ENCODE measurements around the gene DDX23. TPM values are rescaled to one million over a fixed set of nuclear protein-coding genes. Genes with fewer than 3 reads are reported as not detected.

Gene DDX23
- polyA plus RNA-seq, 1 of the 3 experiments (the other 2 are of a cell fraction) = 50.4 TPM

DNA sequence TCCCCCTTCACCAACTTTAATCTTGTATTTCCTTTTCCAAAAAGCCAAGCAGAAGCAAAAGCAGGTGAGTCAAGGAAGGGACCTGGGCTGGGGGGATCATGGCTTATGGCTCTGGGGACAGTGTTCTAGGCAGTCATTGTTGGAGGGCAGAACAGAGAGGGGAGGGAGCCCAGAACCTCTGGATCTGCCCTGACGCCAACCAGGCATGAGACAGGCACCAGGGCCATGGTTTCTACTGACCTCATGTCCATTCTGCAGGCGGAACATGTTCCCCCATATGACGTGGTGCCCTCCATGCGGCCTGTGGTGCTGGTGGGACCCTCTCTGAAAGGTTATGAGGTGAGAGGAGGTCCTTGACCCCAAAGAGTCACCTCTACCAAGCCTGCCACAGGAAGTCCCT is 27.1 kb downstream of the DDX23 start:
- Histone ChIP-seq H3K4me2 (no peak overlapping the region), H3K79me2 (ENCODE audit: insufficient read depth) (peaks cover 2% of the 10 kb centered on the region; the same call in 1 of the 2 replicates), H4K20me1 (ENCODE audit: insufficient read depth) (peaks cover 11% of the 10 kb centered on the region; the same call in 1 of the 2 replicates), H3K27me3 (ENCODE audit: insufficient read depth) (no peaks in the 10 kb centered on the region), H3K4me3 (ENCODE audit: low read depth in 2 of 2, low read length in 1 of 2) (no peak overlapping the region), H3F3A (replicated peaks; ENCODE audit: insufficient read depth) (no peaks in the 10 kb centered on the region), H2AFZ (ENCODE audit: low read depth) (no peak overlapping the region), H3K27ac (ENCODE audit: low read depth in 2 of 2, low read length in 1 of 2) (no peak overlapping the region), H3K4me1 (ENCODE audit: control insufficient read depth in 1 of 2, insufficient read depth in 2 of 2, low read depth in 1 of 2, low read length in 1 of 2) (peaks cover 0 to 6% of the 10 kb centered on the region in 2 experiments; a peak in 1 of 4 replicates), H3K9me3 (no peaks in the 10 kb centered on the region), H3K9me2 (no peaks in the 10 kb centered on the region), H3K36me3 (replicated peaks in 1 of 2; ENCODE audit: control insufficient read depth in 1 of 2, insufficient read depth in 2 of 2, low read length in 1 of 2) (peaks cover 3 to 70% of the 10 kb centered on the region in 2 experiments), H3K9ac (no peak overlapping the region)
- CTCF ChIA-PET = no interaction called here
- POLR2A ChIA-PET = no interaction called here
- DNase-seq = no peak
- 80% methylated on average over 1 of the region's 4 CpGs for WGBS (ENCODE audit: low lambda C conversion rate)
- TF ChIP-seq SMC3 (IDR thresholded peaks at IDR 0.05; ENCODE audit: low read depth, low read length) = no peak
- no peak for TF ChIP-seq IRF3 (IDR thresholded peaks at IDR 0.05; ENCODE audit: low read depth, low read length)

GRCh38 chr12:48824112-48824511 is 27.9 kb downstream of the DDX23 start:
- Histone ChIP-seq H2AFZ (ENCODE audit: low read depth) (no peak overlapping the region), H3K4me2 (no peak overlapping the region), H3K79me2 (ENCODE audit: insufficient read depth) (peaks cover 10% of the 10 kb centered on the region; the same call in 1 of the 2 replicates), H3K4me3 (ENCODE audit: low read depth in 2 of 2, low read length in 1 of 2) (no peak overlapping the region), H3F3A (replicated peaks; ENCODE audit: insufficient read depth) (no peaks in the 10 kb centered on the region), H3K9ac (no peak overlapping the region), H3K4me1 (ENCODE audit: control insufficient read depth in 1 of 2, insufficient read depth in 2 of 2, low read depth in 1 of 2, low read length in 1 of 2) (peaks cover 5 to 14% of the 10 kb centered on the region in 2 experiments; a peak in 3 of 4 replicates), H3K27me3 (ENCODE audit: insufficient read depth) (no peaks in the 10 kb centered on the region), H4K20me1 (ENCODE audit: insufficient read depth) (peaks cover 11% of the 10 kb centered on the region; the same call in 1 of the 2 replicates), H3K9me2 (no peaks in the 10 kb centered on the region), H3K9me3 (no peaks in the 10 kb centered on the region), H3K27ac (ENCODE audit: low read depth in 2 of 2, low read length in 1 of 2) (no peak overlapping the region), H3K36me3 (replicated peaks in 1 of 2; ENCODE audit: control insufficient read depth in 1 of 2, insufficient read depth in 2 of 2, low read length in 1 of 2) (peaks cover 3 to 64% of the 10 kb centered on the region in 2 experiments)
- POLR2A ChIA-PET = no interaction called here
- CTCF ChIA-PET = interaction anchor here (1.5 to 2.2 kb wide), 4 partner anchors 9 to 173 kb away, joined by 3 to 9 read pairs (median 6); no protein-coding TSS in a partner anchor
- TF ChIP-seq ELF1 (IDR thresholded peaks at IDR 0.05) = no peak
- TF ChIP-seq RXRA (IDR thresholded peaks at IDR 0.05; ENCODE audit: borderline replicate concordance, low read depth) = no peak
- TF ChIP-seq NRF1 (IDR thresholded peaks at IDR 0.05; ENCODE audit: low read depth, low read length) = no peak
- TF ChIP-seq, protein P1, sequence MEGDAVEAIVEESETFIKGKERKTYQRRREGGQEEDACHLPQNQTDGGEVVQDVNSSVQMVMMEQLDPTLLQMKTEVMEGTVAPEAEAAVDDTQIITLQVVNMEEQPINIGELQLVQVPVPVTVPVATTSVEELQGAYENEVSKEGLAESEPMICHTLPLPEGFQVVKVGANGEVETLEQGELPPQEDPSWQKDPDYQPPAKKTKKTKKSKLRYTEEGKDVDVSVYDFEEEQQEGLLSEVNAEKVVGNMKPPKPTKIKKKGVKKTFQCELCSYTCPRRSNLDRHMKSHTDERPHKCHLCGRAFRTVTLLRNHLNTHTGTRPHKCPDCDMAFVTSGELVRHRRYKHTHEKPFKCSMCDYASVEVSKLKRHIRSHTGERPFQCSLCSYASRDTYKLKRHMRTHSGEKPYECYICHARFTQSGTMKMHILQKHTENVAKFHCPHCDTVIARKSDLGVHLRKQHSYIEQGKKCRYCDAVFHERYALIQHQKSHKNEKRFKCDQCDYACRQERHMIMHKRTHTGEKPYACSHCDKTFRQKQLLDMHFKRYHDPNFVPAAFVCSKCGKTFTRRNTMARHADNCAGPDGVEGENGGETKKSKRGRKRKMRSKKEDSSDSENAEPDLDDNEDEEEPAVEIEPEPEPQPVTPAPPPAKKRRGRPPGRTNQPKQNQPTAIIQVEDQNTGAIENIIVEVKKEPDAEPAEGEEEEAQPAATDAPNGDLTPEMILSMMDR (IDR thresholded peaks at IDR 0.05) = no peak
- no peak for TF ChIP-seq TAF1 (IDR thresholded peaks at IDR 0.05; ENCODE audit: borderline replicate concordance, low read depth, low read length)
- no peak for TF ChIP-seq NFIC (IDR thresholded peaks at IDR 0.05; ENCODE audit: borderline replicate concordance)
- no peak for TF ChIP-seq RAD21 (IDR thresholded peaks at IDR 0.05; ENCODE audit: low read length)
- no peak for TF ChIP-seq FOXJ3 (CRISPR knock-in tag; IDR thresholded peaks at IDR 0.05)
- TF ChIP-seq ZBTB33 (IDR thresholded peaks at IDR 0.05; ENCODE audit: borderline replicate concordance, low read depth) = no peak
- no peak for TF ChIP-seq MEF2A (IDR thresholded peaks at IDR 0.05; ENCODE audit: borderline replicate concordance, low read depth)
- TF ChIP-seq IRF3 (IDR thresholded peaks at IDR 0.05; ENCODE audit: low read depth, low read length) = no peak
- DNase-seq = no peak
- WGBS (ENCODE audit: low lambda C conversion rate) = 96% methylated on average over 12 of the region's 12 CpGs

All from SK-N-SH (cell line).